ENCODE results near the gene CELF1. TPM values are rescaled to one million over a fixed set of nuclear protein-coding genes. Genes with fewer than 3 reads are reported as not detected.

The CELF1 gene
- total and polyA plus RNA-seq, 2 of the 13 experiments (the other 11 are each of a cell fraction or from before 2014, with no cell fraction given), result 69.0 to 80.1 TPM

DNA sequence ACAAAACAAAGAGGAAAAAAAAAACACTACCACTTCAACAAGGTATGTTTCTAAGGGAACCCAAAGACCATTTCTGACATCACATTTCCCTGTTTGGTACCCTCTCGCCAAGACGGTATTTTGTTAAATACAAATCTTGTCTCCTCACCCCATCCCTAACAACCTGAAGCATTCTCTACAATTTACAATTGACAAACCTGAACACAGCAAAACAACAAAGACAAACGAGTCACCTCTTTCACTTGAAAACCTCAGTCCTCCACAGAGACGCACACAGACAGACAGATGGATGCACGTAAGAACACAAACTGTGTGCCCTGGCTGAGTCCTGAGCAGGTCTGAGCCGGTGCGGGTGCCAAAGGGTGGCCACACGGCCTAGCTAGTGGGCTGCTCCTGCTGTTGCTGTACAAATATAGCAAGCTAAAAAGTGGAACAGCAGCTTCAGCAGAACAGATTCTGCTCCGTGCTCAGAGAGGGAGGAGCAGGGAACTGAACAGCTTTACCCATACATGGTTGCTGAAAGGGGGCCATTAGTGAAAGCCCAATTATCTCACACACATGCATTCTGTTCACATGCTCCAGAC lies 28.5 kb downstream of the CELF1 start:
- BruUV-seq (replicated peaks), result no TSS peak
- TF ChIP-seq, protein P1, sequence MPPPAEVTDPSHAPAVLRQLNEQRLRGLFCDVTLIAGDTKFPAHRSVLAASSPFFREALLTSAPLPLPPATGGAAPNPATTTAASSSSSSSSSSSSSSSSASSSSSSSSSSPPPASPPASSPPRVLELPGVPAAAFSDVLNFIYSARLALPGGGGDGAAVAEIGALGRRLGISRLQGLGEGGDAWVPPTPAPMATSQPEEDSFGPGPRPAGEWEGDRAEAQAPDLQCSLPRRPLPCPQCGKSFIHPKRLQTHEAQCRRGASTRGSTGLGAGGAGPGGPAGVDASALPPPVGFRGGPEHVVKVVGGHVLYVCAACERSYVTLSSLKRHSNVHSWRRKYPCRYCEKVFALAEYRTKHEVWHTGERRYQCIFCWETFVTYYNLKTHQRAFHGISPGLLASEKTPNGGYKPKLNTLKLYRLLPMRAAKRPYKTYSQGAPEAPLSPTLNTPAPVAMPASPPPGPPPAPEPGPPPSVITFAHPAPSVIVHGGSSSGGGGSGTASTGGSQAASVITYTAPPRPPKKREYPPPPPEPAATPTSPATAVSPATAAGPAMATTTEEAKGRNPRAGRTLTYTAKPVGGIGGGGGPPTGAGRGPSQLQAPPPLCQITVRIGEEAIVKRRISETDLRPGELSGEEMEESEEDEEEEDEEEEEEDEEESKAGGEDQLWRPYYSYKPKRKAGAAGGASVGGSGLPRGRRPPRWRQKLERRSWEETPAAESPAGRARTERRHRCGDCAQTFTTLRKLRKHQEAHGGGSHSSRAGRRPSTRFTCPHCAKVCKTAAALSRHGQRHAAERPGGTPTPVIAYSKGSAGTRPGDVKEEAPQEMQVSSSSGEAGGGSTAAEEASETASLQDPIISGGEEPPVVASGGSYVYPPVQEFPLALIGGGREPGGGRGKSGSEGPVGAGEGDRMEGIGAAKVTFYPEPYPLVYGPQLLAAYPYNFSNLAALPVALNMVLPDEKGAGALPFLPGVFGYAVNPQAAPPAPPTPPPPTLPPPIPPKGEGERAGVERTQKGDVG (CRISPR knock-in tag; IDR thresholded peaks at IDR 0.05; ENCODE audit: borderline replicate concordance), result no peak
- TF ChIP-seq, protein P2, sequence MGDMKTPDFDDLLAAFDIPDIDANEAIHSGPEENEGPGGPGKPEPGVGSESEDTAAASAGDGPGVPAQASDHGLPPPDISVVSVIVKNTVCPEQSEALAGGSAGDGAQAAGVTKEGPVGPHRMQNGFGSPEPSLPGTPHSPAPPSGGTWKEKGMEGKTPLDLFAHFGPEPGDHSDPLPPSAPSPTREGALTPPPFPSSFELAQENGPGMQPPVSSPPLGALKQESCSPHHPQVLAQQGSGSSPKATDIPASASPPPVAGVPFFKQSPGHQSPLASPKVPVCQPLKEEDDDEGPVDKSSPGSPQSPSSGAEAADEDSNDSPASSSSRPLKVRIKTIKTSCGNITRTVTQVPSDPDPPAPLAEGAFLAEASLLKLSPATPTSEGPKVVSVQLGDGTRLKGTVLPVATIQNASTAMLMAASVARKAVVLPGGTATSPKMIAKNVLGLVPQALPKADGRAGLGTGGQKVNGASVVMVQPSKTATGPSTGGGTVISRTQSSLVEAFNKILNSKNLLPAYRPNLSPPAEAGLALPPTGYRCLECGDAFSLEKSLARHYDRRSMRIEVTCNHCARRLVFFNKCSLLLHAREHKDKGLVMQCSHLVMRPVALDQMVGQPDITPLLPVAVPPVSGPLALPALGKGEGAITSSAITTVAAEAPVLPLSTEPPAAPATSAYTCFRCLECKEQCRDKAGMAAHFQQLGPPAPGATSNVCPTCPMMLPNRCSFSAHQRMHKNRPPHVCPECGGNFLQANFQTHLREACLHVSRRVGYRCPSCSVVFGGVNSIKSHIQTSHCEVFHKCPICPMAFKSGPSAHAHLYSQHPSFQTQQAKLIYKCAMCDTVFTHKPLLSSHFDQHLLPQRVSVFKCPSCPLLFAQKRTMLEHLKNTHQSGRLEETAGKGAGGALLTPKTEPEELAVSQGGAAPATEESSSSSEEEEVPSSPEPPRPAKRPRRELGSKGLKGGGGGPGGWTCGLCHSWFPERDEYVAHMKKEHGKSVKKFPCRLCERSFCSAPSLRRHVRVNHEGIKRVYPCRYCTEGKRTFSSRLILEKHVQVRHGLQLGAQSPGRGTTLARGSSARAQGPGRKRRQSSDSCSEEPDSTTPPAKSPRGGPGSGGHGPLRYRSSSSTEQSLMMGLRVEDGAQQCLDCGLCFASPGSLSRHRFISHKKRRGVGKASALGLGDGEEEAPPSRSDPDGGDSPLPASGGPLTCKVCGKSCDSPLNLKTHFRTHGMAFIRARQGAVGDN (CRISPR knock-in tag; IDR thresholded peaks at IDR 0.05), result peak; percentile 24; the same call in 1 of the 2 replicates
- TF ChIP-seq ZNF768 (CRISPR knock-in tag; IDR thresholded peaks at IDR 0.05) (peak; percentile 60), ZNF629 (CRISPR knock-in tag; conservative IDR thresholded peaks at IDR 0.05) (no peak), ZNF841 (CRISPR knock-in tag; IDR thresholded peaks at IDR 0.05; ENCODE audit: borderline replicate concordance) (no peak), XRCC5 (optimal IDR thresholded peaks at IDR 0.05; ENCODE audit: low read length) (peak; percentile 40), HDAC2 (CRISPR knock-in tag; IDR thresholded peaks at IDR 0.05) (no peak)
- TF ChIP-seq, protein P3, sequence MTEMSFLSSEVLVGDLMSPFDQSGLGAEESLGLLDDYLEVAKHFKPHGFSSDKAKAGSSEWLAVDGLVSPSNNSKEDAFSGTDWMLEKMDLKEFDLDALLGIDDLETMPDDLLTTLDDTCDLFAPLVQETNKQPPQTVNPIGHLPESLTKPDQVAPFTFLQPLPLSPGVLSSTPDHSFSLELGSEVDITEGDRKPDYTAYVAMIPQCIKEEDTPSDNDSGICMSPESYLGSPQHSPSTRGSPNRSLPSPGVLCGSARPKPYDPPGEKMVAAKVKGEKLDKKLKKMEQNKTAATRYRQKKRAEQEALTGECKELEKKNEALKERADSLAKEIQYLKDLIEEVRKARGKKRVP (CRISPR knock-in tag; IDR thresholded peaks at IDR 0.05), result no peak
- TF ChIP-seq, protein P4, sequence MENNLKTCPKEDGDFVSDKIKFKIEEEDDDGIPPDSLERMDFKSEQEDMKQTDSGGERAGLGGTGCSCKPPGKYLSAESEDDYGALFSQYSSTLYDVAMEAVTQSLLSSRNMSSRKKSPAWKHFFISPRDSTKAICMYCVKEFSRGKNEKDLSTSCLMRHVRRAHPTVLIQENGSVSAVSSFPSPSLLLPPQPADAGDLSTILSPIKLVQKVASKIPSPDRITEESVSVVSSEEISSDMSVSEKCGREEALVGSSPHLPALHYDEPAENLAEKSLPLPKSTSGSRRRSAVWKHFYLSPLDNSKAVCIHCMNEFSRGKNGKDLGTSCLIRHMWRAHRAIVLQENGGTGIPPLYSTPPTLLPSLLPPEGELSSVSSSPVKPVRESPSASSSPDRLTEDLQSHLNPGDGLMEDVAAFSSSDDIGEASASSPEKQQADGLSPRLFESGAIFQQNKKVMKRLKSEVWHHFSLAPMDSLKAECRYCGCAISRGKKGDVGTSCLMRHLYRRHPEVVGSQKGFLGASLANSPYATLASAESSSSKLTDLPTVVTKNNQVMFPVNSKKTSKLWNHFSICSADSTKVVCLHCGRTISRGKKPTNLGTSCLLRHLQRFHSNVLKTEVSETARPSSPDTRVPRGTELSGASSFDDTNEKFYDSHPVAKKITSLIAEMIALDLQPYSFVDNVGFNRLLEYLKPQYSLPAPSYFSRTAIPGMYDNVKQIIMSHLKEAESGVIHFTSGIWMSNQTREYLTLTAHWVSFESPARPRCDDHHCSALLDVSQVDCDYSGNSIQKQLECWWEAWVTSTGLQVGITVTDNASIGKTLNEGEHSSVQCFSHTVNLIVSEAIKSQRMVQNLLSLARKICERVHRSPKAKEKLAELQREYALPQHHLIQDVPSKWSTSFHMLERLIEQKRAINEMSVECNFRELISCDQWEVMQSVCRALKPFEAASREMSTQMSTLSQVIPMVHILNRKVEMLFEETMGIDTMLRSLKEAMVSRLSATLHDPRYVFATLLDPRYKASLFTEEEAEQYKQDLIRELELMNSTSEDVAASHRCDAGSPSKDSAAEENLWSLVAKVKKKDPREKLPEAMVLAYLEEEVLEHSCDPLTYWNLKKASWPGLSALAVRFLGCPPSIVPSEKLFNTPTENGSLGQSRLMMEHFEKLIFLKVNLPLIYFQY (CRISPR knock-in tag; IDR thresholded peaks at IDR 0.05; ENCODE audit: borderline replicate concordance), result no peak

More for the DNA sequence above, 28.5 kb downstream of the CELF1 start:
- ATAC-seq (peak; percentile 63), DNase-seq (ENCODE audit: low spot score) (no peak), FAIRE-seq (no peak)
- H3K9ac ChIP-seq (ENCODE audit: insufficient read depth, low read depth, low read length), result peak overlapping the region; percentile 7; the same call in 1 of the 2 replicates
- intact Hi-C loops (cut with micrococcal nuclease; ENCODE audit: unreplicated experiment), result no loop called here
- H3K4me3 ChIP-seq (replicated peaks in 1 of 3; ENCODE audit: insufficient read depth in 1 of 3, low read depth in 2 of 3, low read length in 3 of 3), result no peak overlapping the region
- 0 out of 5 replicates have a peak, but pooled peaks cover 2 to 7% of the 10 kb centered on the region in 2 experiments for H3K36me3 ChIP-seq (replicated peaks in 1 of 2; ENCODE audit: control insufficient read depth in 1 of 2, insufficient read depth in 2 of 2, low read length in 2 of 2)
- peaks cover 56% of the 10 kb centered on the region for H3K4me1 ChIP-seq (ENCODE audit: insufficient read depth, low read length)
- H4K20me1 ChIP-seq (ENCODE audit: insufficient read depth, low read length), result peaks cover 72% of the 10 kb centered on the region
- H3K27me3 ChIP-seq (ENCODE audit: control insufficient read depth in 1 of 2, insufficient read depth in 2 of 2, low read length in 2 of 2), result no peaks in the 10 kb centered on the region
- 61% methylated on average over 9 of the region's 9 CpGs for WGBS (ENCODE audit: low lambda C conversion rate)
- H3K79me2 ChIP-seq (ENCODE audit: insufficient read depth, low read length), result peaks cover 93% of the 10 kb centered on the region
- H2AFZ ChIP-seq (ENCODE audit: low read length), result no peak overlapping the region
- in situ Hi-C loops (cut with HindIII; ENCODE audit: extremely low pct_ligation_motif_present, low pct_unique_long_range_greater_than_20kb), result no loop called here
- ChIA-PET POLR2A (no interaction called here), CTCF (ENCODE audit: low intra/inter-chr PET ratio, low total read pairs) (no interaction called here)
- peak overlapping the region; percentile 3 for H3K27ac ChIP-seq (ENCODE audit: extremely low read length, insufficient read depth, low read length)
- peak overlapping the region; percentile 58 for H3K4me2 ChIP-seq (ENCODE audit: low read depth, low read length)
- no peaks in the 10 kb centered on the region for H3K9me3 ChIP-seq (ENCODE audit: low read length)
